ENCODE measurements around the gene TNFSF11.

GRCh38 chr13:42534785-42535184 is 39.2 kb upstream of the TNFSF11 start:
- TF ChIP-seq CTCF (conservative IDR thresholded peaks at IDR 0.05) (no peak), ZFX (IDR thresholded peaks at IDR 0.05) (no peak)

All from C4-2B (cell line).